Coronary artery (tissue), 2 donors: ENCODE measurements around the gene CNGB1.

Source experiments
- DNase-seq: peaks from one replicate; pipeline ENCODE4 v3.0.0-alpha.2; 2017; ENCODE audit warnings: low spot score
- H3K27ac ChIP-seq, 2 donors: fragments of 200-600 bp; sonication (generic); one replicate each; pipeline ENCODE4 v1.5.1; 2016 to 2019
- H3K4me3 ChIP-seq: fragments of 200-600 bp; sonication (generic); 2 replicates; pipeline ENCODE4 v1.5.1; 2016; ENCODE audit warnings: mild to moderate bottlenecking, moderate library complexity
- CTCF ChIP-seq: fragments of 200-600 bp; sonication (generic); IDR thresholded peaks from one replicate; pipeline ENCODE4 v1.5.1; 2019; ENCODE audit warnings: antibody characterized with exemption

CNGB1 gene

DNA sequence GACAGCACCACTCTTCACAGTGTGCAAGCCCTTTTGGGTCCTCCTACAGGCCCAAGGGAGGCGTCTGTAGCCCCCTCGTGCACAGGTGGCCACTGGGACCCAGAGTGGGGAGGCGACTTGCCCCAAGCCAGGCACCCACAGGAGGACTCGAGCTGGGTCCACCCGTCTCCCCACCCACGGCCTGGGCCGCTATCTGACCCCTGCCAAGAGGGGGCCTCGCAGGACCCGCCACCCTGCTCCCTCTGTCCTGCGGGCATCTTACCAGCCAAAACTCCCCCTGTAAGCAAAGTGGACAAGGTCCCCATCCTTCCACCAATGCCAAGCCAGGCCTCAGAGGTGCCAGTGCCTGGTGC, 31.1 kb downstream of the CNGB1 start:
- no peak overlapping the region for H3K27ac ChIP-seq
- no peak for DNase-seq
- no peak overlapping the region for H3K4me3 ChIP-seq
- TF ChIP-seq CTCF: no peak

DNA sequence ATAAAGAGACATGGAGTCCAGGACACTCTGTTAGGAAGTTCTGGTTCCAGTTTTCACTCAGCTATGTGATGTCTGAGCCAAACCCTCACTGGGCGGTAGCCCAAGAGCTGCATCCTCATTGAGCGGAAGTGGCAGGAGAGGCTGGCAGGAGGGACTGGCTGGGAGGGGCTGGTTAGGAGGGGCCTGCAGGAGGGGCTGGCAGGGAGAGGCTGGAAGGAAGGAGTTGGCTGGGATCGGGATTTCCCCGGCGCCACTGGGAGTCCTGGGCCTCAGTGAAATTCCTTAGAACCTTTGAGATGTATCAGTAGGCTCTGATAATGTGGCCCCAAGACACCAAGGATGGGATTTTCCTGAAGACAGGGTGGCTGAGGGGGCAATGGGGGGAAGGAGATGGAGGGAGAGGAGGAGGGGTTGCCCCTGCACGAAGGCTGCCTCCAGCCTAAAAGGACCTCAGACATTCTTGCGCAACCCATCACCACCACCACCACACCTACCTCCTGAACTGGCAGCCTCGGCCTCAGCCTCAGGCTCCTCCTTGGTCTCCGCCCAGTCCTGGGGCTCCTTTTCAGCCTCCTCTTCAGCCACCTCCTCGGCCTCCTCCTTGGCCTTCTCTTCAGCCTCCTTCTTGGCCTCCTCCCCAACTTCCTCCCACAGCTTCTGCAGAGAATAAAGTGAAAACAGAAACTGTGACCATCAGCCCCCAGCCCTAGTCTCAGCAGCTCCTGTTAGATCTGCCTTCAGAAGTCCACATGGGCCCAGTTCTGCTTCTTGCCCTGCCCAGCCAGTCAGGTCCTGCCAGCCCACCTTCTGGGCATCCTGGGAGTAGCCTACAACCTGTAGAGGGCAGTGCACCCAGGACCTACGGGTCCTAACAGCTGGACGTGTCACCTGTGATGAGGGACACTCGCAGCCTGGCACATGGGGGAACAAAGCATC, 31.7 kb downstream of the CNGB1 start:
- no peak for DNase-seq
- Histone ChIP-seq H3K4me3 (no peak overlapping the region), H3K27ac (no peak overlapping the region)
- TF ChIP-seq CTCF: no peak

GRCh38 chr16:57938484-57938883, 32.4 kb downstream of the CNGB1 start:
- H3K4me3 ChIP-seq: no peak overlapping the region
- no peak for DNase-seq
- no peak overlapping the region for H3K27ac ChIP-seq
- TF ChIP-seq CTCF: no peak

DNA sequence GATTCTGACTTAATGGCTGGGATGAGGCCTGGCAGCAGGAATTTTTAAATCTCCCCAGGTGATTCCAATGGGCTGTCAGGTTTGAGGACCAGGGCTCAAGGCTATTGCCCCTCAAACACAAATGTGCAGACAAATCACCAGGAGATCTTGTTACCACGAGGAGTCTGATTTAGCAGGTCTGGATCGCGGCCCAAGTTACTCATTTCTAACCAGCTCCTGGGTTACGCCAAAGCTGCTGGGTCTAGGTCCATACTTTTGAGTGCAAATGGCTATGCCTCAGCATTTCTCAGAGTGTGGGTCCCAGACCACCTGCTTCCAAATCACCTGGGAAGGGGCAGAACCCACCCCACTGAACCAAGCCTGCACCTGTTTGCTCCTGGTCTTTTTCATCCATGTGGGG, 33.1 kb downstream of the CNGB1 start:
- TF ChIP-seq CTCF: no peak
- Histone ChIP-seq H3K4me3 (no peak overlapping the region), H3K27ac (no peak overlapping the region)
- DNase-seq: no peak

DNA sequence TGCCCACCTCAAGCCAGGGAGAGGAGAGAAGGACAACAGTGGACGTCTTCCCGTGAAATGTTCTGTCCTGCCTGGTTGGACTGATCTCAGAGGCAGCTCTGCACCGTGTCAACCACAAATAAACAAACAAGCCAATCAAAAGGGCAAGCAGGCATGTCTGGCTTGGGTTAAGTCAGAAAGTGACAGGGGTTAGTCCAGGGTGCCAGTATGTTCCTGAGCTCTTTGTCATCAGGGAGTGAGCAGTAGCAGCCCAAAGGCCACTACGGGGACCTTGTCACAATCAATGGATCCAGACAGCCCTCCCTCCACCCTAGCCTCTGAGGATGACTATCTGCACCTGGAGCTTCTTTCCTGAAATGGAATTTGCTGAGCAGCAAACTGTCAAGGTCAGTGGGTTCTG, 35.0 kb downstream of the CNGB1 start:
- TF ChIP-seq CTCF: no peak
- no peak for DNase-seq
- Histone ChIP-seq H3K27ac (no peak overlapping the region), H3K4me3 (no peak overlapping the region)

- no peak for TF ChIP-seq CTCF
- no peak for DNase-seq
- H3K27ac ChIP-seq: no peak overlapping the region
- H3K4me3 ChIP-seq: no peak overlapping the region
These were observed 40.4 kb downstream of the CNGB1 start for GRCh38 chr16:57930533-57930932.

DNA sequence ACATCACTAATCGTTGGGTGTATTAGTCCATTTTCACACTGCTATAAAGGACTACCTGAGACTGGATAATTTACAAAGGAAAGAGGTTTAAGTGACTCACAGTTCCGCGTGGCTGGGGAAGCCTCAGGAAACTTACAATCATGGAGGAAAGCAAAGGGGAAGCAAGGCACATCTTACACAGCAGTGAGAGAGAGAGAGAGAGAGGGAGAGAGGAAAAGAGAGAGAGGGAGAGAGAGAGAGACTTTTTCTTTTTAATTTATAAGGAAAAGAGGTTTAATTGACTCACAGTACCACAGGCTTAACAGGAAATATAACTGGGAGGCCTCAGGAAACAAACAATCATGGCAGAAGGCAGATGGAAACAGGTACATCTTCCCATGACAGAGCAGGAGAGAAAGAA, 41.7 kb downstream of the CNGB1 start:
- DNase-seq: no peak
- Histone ChIP-seq H3K27ac (no peak overlapping the region), H3K4me3 (no peak overlapping the region)
- TF ChIP-seq CTCF: no peak
